GM12878 (cell line): ENCODE measurements around the gene CAMTA1.

Source experiments
- CEBPB ChIP-seq, 2 experiments: fragments of 150-350 bp in 1 of 2; IDR thresholded peaks; 2 replicates each; pipeline ENCODE4 v1.6.1; 2012 to 2014; ENCODE audit warnings: low read depth in 2 of 2, low read length in 2 of 2, borderline replicate concordance in 1 of 2, inconsistent platforms in 1 of 2
- CTCF ChIP-seq, 3 experiments: IDR thresholded peaks in 2 of 3; conservative IDR thresholded peaks in 1 of 3; 2 replicates each; pipeline ENCODE4 v1.5.1; 2011; ENCODE audit warnings: low read depth in 3 of 3, low read length in 3 of 3, mild to moderate bottlenecking in 3 of 3, control low read depth in 2 of 3, moderate library complexity in 2 of 3, inconsistent platforms in 1 of 3, mixed read lengths in 1 of 3; ENCODE audit not compliant: control insufficient read depth in 2 of 3, insufficient read depth in 1 of 3; ENCODE audit errors: extremely low read depth in 1 of 3
- EGR1 ChIP-seq, 2 experiments: IDR thresholded peaks; 1 replicate in 1 of 2; 2 replicates in 1 of 2; pipeline ENCODE4 v1.6.1; 2011 to 2012; ENCODE audit warnings: low read depth in 2 of 2, low read length in 2 of 2, borderline replicate concordance in 1 of 2, mild to moderate bottlenecking in 1 of 2, moderate library complexity in 1 of 2
- PBX3 ChIP-seq: IDR thresholded peaks from 2 replicates; pipeline ENCODE4 v1.6.1; 2011; ENCODE audit warnings: mild to moderate bottlenecking, low read depth, low read length, moderate library complexity; ENCODE audit not compliant: insufficient replicate concordance
- POLR2A ChIP-seq: IDR thresholded peaks from 2 replicates; pipeline ENCODE4 v1.6.1; 2011; ENCODE audit warnings: low read depth, mild to moderate bottlenecking, low read length
- POLR2AphosphoS5 ChIP-seq: IDR thresholded peaks from 2 replicates; pipeline ENCODE4 v1.6.1; 2011; ENCODE audit warnings: mild to moderate bottlenecking, low read length, inconsistent platforms
- RAD51 ChIP-seq: fragments of 450-650 bp; IDR thresholded peaks from 2 replicates; pipeline ENCODE4 v1.6.1; 2016; ENCODE audit warnings: moderate library complexity, mild to moderate bottlenecking, inconsistent platforms
- RCOR1 ChIP-seq: conservative IDR thresholded peaks from 2 replicates; pipeline ENCODE4 v1.6.1; 2012; ENCODE audit warnings: low read depth, low read length, improper control_type of control experiment
- STAT1 ChIP-seq: fragments of 450-650 bp; conservative IDR thresholded peaks from 2 replicates; pipeline ENCODE4 v1.6.1; 2014; ENCODE audit warnings: antibody characterized with exemption, mild to moderate bottlenecking
- STAT3 ChIP-seq: IDR thresholded peaks from 2 replicates; pipeline ENCODE4 v1.6.1; 2011; ENCODE audit warnings: low read depth, low read length, improper control_type of control experiment
- SUZ12 ChIP-seq: fragments of 200-600 bp; sonication (generic); IDR thresholded peaks from one replicate; pipeline ENCODE4 v1.6.1; 2018; ENCODE audit warnings: antibody characterized with exemption, mild to moderate bottlenecking; ENCODE audit not compliant: unreplicated experiment
- USF2 ChIP-seq: IDR thresholded peaks from 2 replicates; pipeline ENCODE4 v1.6.1; 2011; ENCODE audit warnings: low read depth, low read length, improper control_type of control experiment, borderline replicate concordance
- ZBTB11 ChIP-seq: fragments of 450-650 bp; formaldehyde crosslinking; IDR thresholded peaks from 2 replicates; pipeline ENCODE4 v1.5.0; 2022; ENCODE audit warnings: mild to moderate bottlenecking, missing genetic modification characterization

GRCh38 chr1:7185721-7186120 lies 400.5 kb downstream of the CAMTA1 start:
- TF ChIP-seq POLR2A (no peak), POLR2AphosphoS5 (no peak), CTCF (IDR thresholded peaks at IDR 0.05 in 2 of 3, conservative IDR thresholded peaks at IDR 0.05 in 1 of 3; ENCODE audit: control insufficient read depth in 2 of 3, extremely low read depth in 1 of 3, insufficient read depth in 1 of 3, low read depth in 3 of 3, low read length in 3 of 3) (no peak), EGR1 (IDR thresholded peaks at IDR 0.05; ENCODE audit: borderline replicate concordance in 1 of 2, low read depth in 2 of 2, low read length in 2 of 2) (no peak), RAD51 (no peak), CEBPB (IDR thresholded peaks at IDR 0.05; ENCODE audit: borderline replicate concordance in 1 of 2, low read depth in 2 of 2, low read length in 2 of 2) (no peak), STAT1 (no peak), RCOR1 (no peak), USF2 (no peak), PBX3 (no peak), ZBTB11 (CRISPR knock-in tag) (no peak), STAT3 (no peak), SUZ12 (no peak)
